HG02840 (cell line): ENCODE measurements around the gene NANOS3.

Experiments used
- ATAC-seq: cut with Tn5 transposase; IDR thresholded peaks from one replicate; pipeline ENCODE4 v1.9.1; 2021; ENCODE audit warnings: mild to moderate bottlenecking, moderate library complexity, moderate number of reproducible peaks; ENCODE audit not compliant: unreplicated experiment, low FRiP score

The NANOS3 gene

GRCh38 chr19:13876834-13877233, at the start of gene NANOS3:
TSS of gene NANOS3 (plus strand) at chr19:13877134. CDS start at chr19:13877249, 115 bp downstream.
- no peak for ATAC-seq

- ATAC-seq, result no peak
These were observed 49.3 kb upstream of the NANOS3 start for GRCh38 chr19:13827656-13828055.

GRCh38 chr19:13830114-13830740, 46.7 kb upstream of the NANOS3 start:
- no peak for ATAC-seq

- ATAC-seq, result no peak
These were observed 46.0 kb upstream of the NANOS3 start for GRCh38 chr19:13830741-13831536.

GRCh38 chr19:13831537-13832467, 45.1 kb upstream of the NANOS3 start:
- no peak for ATAC-seq

GRCh38 chr19:13833330-13834243, 43.3 kb upstream of the NANOS3 start:
- peak; percentile 71 for ATAC-seq

GRCh38 chr19:13834244-13835069, 42.5 kb upstream of the NANOS3 start:
- no peak for ATAC-seq

GRCh38 chr19:13835791-13836723, 40.9 kb upstream of the NANOS3 start:
- no peak for ATAC-seq

GRCh38 chr19:13838435-13839129, 38.4 kb upstream of the NANOS3 start:
- ATAC-seq, result no peak

GRCh38 chr19:13839130-13839937, 37.6 kb upstream of the NANOS3 start:
- no peak for ATAC-seq

- no peak for ATAC-seq
These were observed 37.0 kb upstream of the NANOS3 start for GRCh38 chr19:13839938-13840304.

GRCh38 chr19:13840305-13841085, 36.4 kb upstream of the NANOS3 start:
- ATAC-seq, result no peak

- no peak for ATAC-seq
These were observed 35.6 kb upstream of the NANOS3 start for GRCh38 chr19:13841086-13841961.

- ATAC-seq, result no peak
These were observed 35.0 kb upstream of the NANOS3 start for GRCh38 chr19:13841962-13842290.
